GM12878 (cell line): Measurements from ENCODE around the gene COL25A1. TPM values are rescaled to one million over a fixed set of nuclear protein-coding genes. Genes with fewer than 3 reads are reported as not detected.

Experiments used
- DPF2 ChIP-seq: fragments of 450-650 bp; IDR thresholded peaks from 2 replicates; pipeline ENCODE4 v1.6.1; 2017; ENCODE audit warnings: mild to moderate bottlenecking
- EP300 ChIP-seq, 2 experiments: fragments of 150-350 bp in 1 of 2; IDR thresholded peaks; 2 replicates each; pipeline ENCODE4 v1.6.1; 2011 to 2012; ENCODE audit warnings: low read depth in 2 of 2, low read length in 2 of 2, borderline replicate concordance in 1 of 2, improper control_type of control experiment in 1 of 2, inconsistent platforms in 1 of 2; ENCODE audit not compliant: control insufficient read depth in 1 of 2
- RAD51 ChIP-seq: fragments of 450-650 bp; IDR thresholded peaks from 2 replicates; pipeline ENCODE4 v1.6.1; 2016; ENCODE audit warnings: moderate library complexity, mild to moderate bottlenecking, inconsistent platforms
- SMAD1 ChIP-seq: fragments of 450-650 bp; IDR thresholded peaks from 2 replicates; pipeline ENCODE4 v1.6.1; 2018; ENCODE audit warnings: mild to moderate bottlenecking, low read depth; ENCODE audit not compliant: partially characterized antibody
- SMARCA5 ChIP-seq: fragments of 450-650 bp; IDR thresholded peaks from 2 replicates; pipeline ENCODE4 v1.6.1; 2017; ENCODE audit warnings: mild to moderate bottlenecking
- ZBTB4 ChIP-seq: fragments of 450-650 bp; formaldehyde crosslinking; IDR thresholded peaks from 2 replicates; pipeline ENCODE4 v1.4.0; 2022; ENCODE audit warnings: mild to moderate bottlenecking, moderate library complexity
- ZNF207 ChIP-seq: fragments of 450-650 bp; IDR thresholded peaks from 2 replicates; pipeline ENCODE4 v1.6.1; 2014; ENCODE audit warnings: antibody characterized with exemption, mild to moderate bottlenecking, borderline replicate concordance
- ZZZ3 ChIP-seq: IDR thresholded peaks from 2 replicates; pipeline ENCODE4 v1.6.1; 2011; ENCODE audit warnings: low read depth; ENCODE audit not compliant: control insufficient read depth, insufficient read length
- polyA plus RNA-seq, 11 experiments: library from polyadenylated mRNA; depleted of rRNA in 4 of 11; unstranded in 6 of 11; stranded (reverse) in 5 of 11; fragments of >200 nt; fragmentation: Nextera tagmentation in 4 of 11; fragmentation: Illumina TruSeq in 1 of 11; extraction: Ambion mirVana in 4 of 11; extraction: Trizol in 1 of 11; gene quantifications; 1 replicate in 1 of 11; 2 replicates in 10 of 11; pipeline versions ENCODE4 v1.2.1 to v1.2.3, GENCODE V29; 2011 to 2016; ENCODE audit warnings: inconsistent platforms in 2 of 11, missing spikeins in 2 of 11, low read depth in 1 of 11
- total RNA-seq, 4 experiments: library from RNA; depleted of rRNA in 3 of 4; stranded (reverse); fragments of >200 nt in 3 of 4; fragmentation: Illumina TruSeq in 1 of 4; extraction: Trizol in 1 of 4; gene quantifications; 2 replicates each; pipeline versions ENCODE4 v1.2.1 to v1.2.3, GENCODE V29; 2013 to 2021
- TF ChIP-seq, protein P1 (sequence below): IDR thresholded peaks from 2 replicates; pipeline ENCODE4 v1.6.1; 2012; ENCODE audit warnings: low read length, inconsistent platforms

Gene COL25A1
- total and polyA plus RNA-seq, 10 of the 15 experiments (the other 5 are each of a cell fraction or from before 2014, with no cell fraction given) = 0.01 to 0.26 (median 0.12) TPM; not detected in 6

DNA sequence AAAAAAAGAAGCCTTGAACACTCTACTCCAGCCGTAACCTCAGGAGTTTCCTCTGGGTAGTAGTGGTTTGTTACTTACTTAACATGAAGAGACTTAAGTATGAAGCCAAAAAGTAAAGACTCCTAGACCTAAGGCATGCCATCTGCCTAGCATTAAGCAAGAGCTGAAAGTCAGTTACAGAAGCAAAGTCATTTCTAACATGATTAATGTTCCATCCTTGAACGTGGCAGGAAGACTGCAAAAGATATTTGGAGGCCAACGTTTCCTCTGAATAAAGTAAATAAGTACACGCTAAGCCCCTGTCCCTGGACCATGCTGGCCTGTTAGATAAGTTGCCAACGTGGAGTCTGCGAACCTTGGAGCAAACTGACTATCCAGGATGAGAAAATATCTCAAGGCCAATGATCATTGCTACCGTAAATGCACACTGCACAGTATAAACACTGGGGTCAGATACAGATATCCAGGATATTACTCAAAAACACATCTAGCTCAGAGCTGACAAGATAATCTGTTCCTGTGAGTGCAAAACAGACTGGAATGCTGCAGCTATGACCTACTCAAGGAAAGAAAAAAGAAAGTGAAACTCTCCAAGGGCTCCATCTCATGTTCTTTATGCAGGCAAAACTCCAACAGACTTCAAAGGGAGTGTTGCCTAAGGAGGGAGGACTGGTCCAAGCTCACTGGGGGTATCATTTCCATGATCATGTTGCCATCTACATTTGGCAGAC is 255.8 kb downstream of the COL25A1 start (continued):
- TF ChIP-seq ZBTB4 (CRISPR knock-in tag) (no peak), ZZZ3 (no peak), RAD51 (no peak), ZNF207 (no peak), SMARCA5 (no peak), EP300 (IDR thresholded peaks at IDR 0.05; ENCODE audit: borderline replicate concordance in 1 of 2, control insufficient read depth in 1 of 2, low read depth in 2 of 2, low read length in 2 of 2) (no peak), DPF2 (no peak), SMAD1 (no peak)
- TF ChIP-seq, protein P1, sequence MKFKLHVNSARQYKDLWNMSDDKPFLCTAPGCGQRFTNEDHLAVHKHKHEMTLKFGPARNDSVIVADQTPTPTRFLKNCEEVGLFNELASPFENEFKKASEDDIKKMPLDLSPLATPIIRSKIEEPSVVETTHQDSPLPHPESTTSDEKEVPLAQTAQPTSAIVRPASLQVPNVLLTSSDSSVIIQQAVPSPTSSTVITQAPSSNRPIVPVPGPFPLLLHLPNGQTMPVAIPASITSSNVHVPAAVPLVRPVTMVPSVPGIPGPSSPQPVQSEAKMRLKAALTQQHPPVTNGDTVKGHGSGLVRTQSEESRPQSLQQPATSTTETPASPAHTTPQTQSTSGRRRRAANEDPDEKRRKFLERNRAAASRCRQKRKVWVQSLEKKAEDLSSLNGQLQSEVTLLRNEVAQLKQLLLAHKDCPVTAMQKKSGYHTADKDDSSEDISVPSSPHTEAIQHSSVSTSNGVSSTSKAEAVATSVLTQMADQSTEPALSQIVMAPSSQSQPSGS = no peak
- TF ChIP-seq, all 136 proteins: peak for 0
